Measurements from ENCODE around the gene SRRM4.
"Not testable (repeated sequence)": the region's sequence is repeated elsewhere in the genome, so short reads cannot be mapped to it uniquely, and the experiment has no call there.

SRRM4 gene

GRCh38 chr12:119005085-119005484 is 23.7 kb downstream of the SRRM4 start:
- no peak overlapping the region for H3K27ac Mint-ChIP-seq
- H3K36me3 Mint-ChIP-seq (ENCODE audit: low read depth), result no peaks in the 10 kb centered on the region
- no peak for TF ChIP-seq CTCF (IDR thresholded peaks at IDR 0.05; ENCODE audit: unreplicated experiment in 3 of 3)
- H3K4me1 Mint-ChIP-seq, result peaks cover 24% of the 10 kb centered on the region
- no peak overlapping the region for H3K4me3 Mint-ChIP-seq
- H3K27me3 Mint-ChIP-seq (ENCODE audit: low read depth), result peaks cover 18% of the 10 kb centered on the region
- peaks cover 3% of the 10 kb centered on the region for H3K9me3 Mint-ChIP-seq

- Mint-ChIP-seq H3K27me3 (ENCODE audit: low read depth) (peaks cover 19% of the 10 kb centered on the region), H3K4me3 (no peak overlapping the region), H3K36me3 (ENCODE audit: low read depth) (no peaks in the 10 kb centered on the region), H3K9me3 (peaks cover 4% of the 10 kb centered on the region), H3K27ac (no peak overlapping the region), H3K4me1 (peaks cover 24% of the 10 kb centered on the region)
- TF ChIP-seq CTCF (IDR thresholded peaks at IDR 0.05; ENCODE audit: unreplicated experiment in 3 of 3), result no peak
These were observed 24.6 kb downstream of the SRRM4 start for GRCh38 chr12:119005913-119006312.

- no peak for TF ChIP-seq CTCF (IDR thresholded peaks at IDR 0.05; ENCODE audit: unreplicated experiment in 3 of 3)
- Mint-ChIP-seq H3K36me3 (ENCODE audit: low read depth) (no peaks in the 10 kb centered on the region), H3K4me3 (no peak overlapping the region), H3K9me3 (peaks cover 6% of the 10 kb centered on the region), H3K27ac (no peak overlapping the region), H3K27me3 (ENCODE audit: low read depth) (peaks cover 19% of the 10 kb centered on the region), H3K4me1 (peaks cover 24% of the 10 kb centered on the region)
These were observed 25.4 kb downstream of the SRRM4 start for GRCh38 chr12:119006746-119007145.

GRCh38 chr12:119008273-119008672 is 26.9 kb downstream of the SRRM4 start:
- Mint-ChIP-seq H3K9me3 (peaks cover 10% of the 10 kb centered on the region), H3K4me1 (peaks cover 24% of the 10 kb centered on the region), H3K27me3 (ENCODE audit: low read depth) (peaks cover 19% of the 10 kb centered on the region)
- not testable (repeated sequence) for H3K27ac Mint-ChIP-seq; H3K4me3 Mint-ChIP-seq; H3K36me3 Mint-ChIP-seq (ENCODE audit: low read depth)

GRCh38 chr12:119008691-119009221 is 27.4 kb downstream of the SRRM4 start:
- Mint-ChIP-seq H3K36me3 (ENCODE audit: low read depth) (no peaks in the 10 kb centered on the region), H3K27me3 (ENCODE audit: low read depth) (peaks cover 19% of the 10 kb centered on the region), H3K27ac (no peak overlapping the region), H3K9me3 (peaks cover 10% of the 10 kb centered on the region), H3K4me1 (peaks cover 24% of the 10 kb centered on the region), H3K4me3 (peak overlapping the region in 2 of 3 experiments; percentile 36 to 52)
- no peak for TF ChIP-seq CTCF (IDR thresholded peaks at IDR 0.05; ENCODE audit: unreplicated experiment in 3 of 3)

GRCh38 chr12:119011231-119011630 is 29.9 kb downstream of the SRRM4 start:
- peaks cover 10% of the 10 kb centered on the region for H3K9me3 Mint-ChIP-seq
- H3K27me3 Mint-ChIP-seq (ENCODE audit: low read depth), result peaks cover 9% of the 10 kb centered on the region
- no peak overlapping the region for H3K27ac Mint-ChIP-seq
- no peaks in the 10 kb centered on the region for H3K36me3 Mint-ChIP-seq (ENCODE audit: low read depth)
- TF ChIP-seq CTCF (IDR thresholded peaks at IDR 0.05; ENCODE audit: unreplicated experiment in 3 of 3), result no peak
- H3K4me1 Mint-ChIP-seq, result peaks cover 17% of the 10 kb centered on the region
- no peak overlapping the region for H3K4me3 Mint-ChIP-seq

Measured in nephron (organoid).